Lung (tissue), 12 donors: Measurements from ENCODE around the gene IGSF1. TPM values are rescaled to one million over a fixed set of nuclear protein-coding genes. Genes with fewer than 3 reads are reported as not detected.
A peak's percentile ranks its signal among the peaks of the same experiment; 100 is the strongest.

Experiments used
- ATAC-seq: fragments of 200-7000 bp; cut with Tn5 transposase; one replicate; pipeline ENCODE4 v1.9.1; 2020; ENCODE audit warnings: moderate number of reproducible peaks; ENCODE audit not compliant: insufficient read depth, low FRiP score
- DNase-seq, 3 donors: peaks; one replicate each; pipeline ENCODE4 v3.0.0-alpha.2; 2013 to 2017
- H3K27ac ChIP-seq, 2 donors: one replicate each; pipeline ENCODE4 v1.5.1; 2013; ENCODE audit warnings: mild to moderate bottlenecking in 2 of 2, moderate library complexity in 2 of 2, control low read depth in 1 of 2, inconsistent platforms in 1 of 2, low read depth in 1 of 2, low read length in 1 of 2
- H3K27me3 ChIP-seq, 3 donors: one replicate each; pipeline ENCODE4 v1.5.1; 2013; ENCODE audit warnings: low read length in 2 of 3; ENCODE audit not compliant: control insufficient read depth in 3 of 3, insufficient read depth in 3 of 3
- H3K36me3 ChIP-seq, 4 donors: one replicate each; pipeline ENCODE4 v1.5.1; 2013; ENCODE audit warnings: low read length in 4 of 4, mild to moderate bottlenecking in 1 of 4, moderate library complexity in 1 of 4; ENCODE audit not compliant: control insufficient read depth in 4 of 4, insufficient read depth in 4 of 4
- H3K4me1 ChIP-seq, 5 donors: one replicate each; pipeline ENCODE4 v1.5.1; 2013; ENCODE audit warnings: low read length in 5 of 5, mild to moderate bottlenecking in 2 of 5, moderate library complexity in 1 of 5; ENCODE audit not compliant: control insufficient read depth in 5 of 5, insufficient read depth in 5 of 5
- H3K4me3 ChIP-seq: one replicate; pipeline ENCODE4 v1.5.1; 2013; ENCODE audit warnings: mild to moderate bottlenecking, control low read depth, moderate library complexity
- H3K9ac ChIP-seq, 2 donors: one replicate each; pipeline ENCODE4 v1.5.1; 2013; ENCODE audit warnings: low read length in 2 of 2, control low read depth in 1 of 2; ENCODE audit not compliant: insufficient read depth in 1 of 2
- H3K9me3 ChIP-seq, 4 donors: one replicate each; pipeline ENCODE4 v1.5.1; 2013; ENCODE audit warnings: low read length in 3 of 4, mild to moderate bottlenecking in 1 of 4, moderate library complexity in 1 of 4; ENCODE audit not compliant: control insufficient read depth in 4 of 4, insufficient read depth in 3 of 4
- WGBS, 2 donors: extraction: QIAGEN DNeasy Blood & Tissue Kit; methylation state at CpG; one replicate each; pipeline ENCODE4 v1.1.7; 2013; 5-methylcytosine and 5-hydroxymethylcytosine counted together
- polyA plus RNA-seq, 2 donors: library from polyadenylated mRNA; stranded (reverse); fragments of 200-250 nt; gene quantifications; one replicate each; pipeline ENCODE4 v1.2.1, GENCODE V29; 2013
- total RNA-seq, 2 donors: library from RNA; depleted of rRNA in 1 of 2; stranded (reverse); fragments of >200 nt in 1 of 2; gene quantifications; one replicate each; pipeline ENCODE4 v1.2.1, GENCODE V29; 2014 to 2021
- TF ChIP-seq, protein P1 (sequence below): IDR thresholded peaks from 2 replicates; pipeline ENCODE4 v1.5.1; 2012; ENCODE audit warnings: mild to moderate bottlenecking; ENCODE audit errors: control extremely low read depth, extremely low read depth
- donor health status: control.
- donor health status: control.
- donor health status: Bipolar disorder and iron deficiency.
- donor health status: healthy.
- donor health status: DM: yes; HTN: yes; CAD: no.

The IGSF1 gene
- total and polyA plus RNA-seq, 4 donors = 0.05 to 6.0 (median 0.06) TPM

DNA sequence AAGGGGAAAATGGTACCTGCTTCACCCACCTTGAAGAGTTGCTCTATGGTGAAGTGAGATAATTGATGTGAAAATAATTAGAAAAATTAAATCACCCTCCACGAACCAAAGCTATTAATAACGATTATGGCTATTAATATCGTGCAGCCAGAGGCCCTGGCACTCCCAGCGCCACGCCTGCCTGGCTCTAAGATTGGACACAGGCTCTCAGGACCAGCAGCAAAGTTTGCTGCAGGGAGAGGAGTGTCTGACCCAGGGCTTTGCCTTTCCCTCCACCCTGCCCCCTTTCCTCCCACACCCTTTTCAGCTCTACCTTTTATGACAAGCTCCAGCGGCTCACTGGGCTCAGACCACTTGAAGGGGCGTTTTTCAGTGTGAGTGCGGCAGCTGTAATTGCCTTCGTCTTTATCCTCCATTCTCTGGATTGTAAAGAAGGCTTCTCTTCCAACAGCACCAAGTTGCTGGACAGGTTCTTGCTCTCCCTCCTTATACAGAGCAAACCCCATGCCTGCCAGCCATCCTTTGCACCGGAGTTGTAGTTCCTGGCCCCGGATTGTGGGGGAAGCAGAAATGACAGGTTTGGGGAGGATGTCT, 11.5 kb downstream of the IGSF1 start:
- 41 to 51% methylated on average over 11 of the region's 11 CpGs for WGBS, 2 donors
- Histone ChIP-seq H3K9ac (no peak overlapping the region), H3K27me3 (peaks cover 0 to 32% (median 7%) of the 10 kb centered on the region in 3 donors), H3K4me1 (no peaks in the 10 kb centered on the region), H3K27ac (no peak overlapping the region), H3K9me3 (peaks cover 0 to 2% (median 0%) of the 10 kb centered on the region in 4 donors), H3K36me3 (no peaks in the 10 kb centered on the region), H3K4me3 (no peak overlapping the region)
- DNase-seq = peak in 1 of 3 donors; percentile 24
- ATAC-seq = no peak
- TF ChIP-seq, protein P1, sequence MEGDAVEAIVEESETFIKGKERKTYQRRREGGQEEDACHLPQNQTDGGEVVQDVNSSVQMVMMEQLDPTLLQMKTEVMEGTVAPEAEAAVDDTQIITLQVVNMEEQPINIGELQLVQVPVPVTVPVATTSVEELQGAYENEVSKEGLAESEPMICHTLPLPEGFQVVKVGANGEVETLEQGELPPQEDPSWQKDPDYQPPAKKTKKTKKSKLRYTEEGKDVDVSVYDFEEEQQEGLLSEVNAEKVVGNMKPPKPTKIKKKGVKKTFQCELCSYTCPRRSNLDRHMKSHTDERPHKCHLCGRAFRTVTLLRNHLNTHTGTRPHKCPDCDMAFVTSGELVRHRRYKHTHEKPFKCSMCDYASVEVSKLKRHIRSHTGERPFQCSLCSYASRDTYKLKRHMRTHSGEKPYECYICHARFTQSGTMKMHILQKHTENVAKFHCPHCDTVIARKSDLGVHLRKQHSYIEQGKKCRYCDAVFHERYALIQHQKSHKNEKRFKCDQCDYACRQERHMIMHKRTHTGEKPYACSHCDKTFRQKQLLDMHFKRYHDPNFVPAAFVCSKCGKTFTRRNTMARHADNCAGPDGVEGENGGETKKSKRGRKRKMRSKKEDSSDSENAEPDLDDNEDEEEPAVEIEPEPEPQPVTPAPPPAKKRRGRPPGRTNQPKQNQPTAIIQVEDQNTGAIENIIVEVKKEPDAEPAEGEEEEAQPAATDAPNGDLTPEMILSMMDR = no peak

DNA sequence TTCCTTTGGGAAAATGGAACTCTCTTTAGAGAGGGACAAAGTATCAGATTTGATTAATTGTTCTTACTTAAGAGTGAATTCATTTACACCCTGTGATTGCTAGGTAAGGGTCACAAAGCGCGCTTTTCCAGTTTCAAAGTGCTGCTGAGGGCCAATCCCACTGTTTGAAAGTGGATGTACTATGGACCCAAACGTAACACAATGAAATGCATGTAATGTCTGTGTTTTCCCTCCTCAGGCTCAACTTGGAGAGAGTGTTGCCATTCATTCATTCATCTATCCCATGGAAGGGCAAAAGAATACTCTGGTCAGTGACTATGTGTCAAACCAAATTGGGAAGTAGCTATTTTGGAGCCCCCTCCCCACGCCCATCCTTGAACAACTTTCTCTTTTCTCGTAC, 16.1 kb downstream of the IGSF1 start:
- ATAC-seq (no peak), DNase-seq (no peak)
- Histone ChIP-seq H3K4me1 (no peaks in the 10 kb centered on the region), H3K36me3 (no peaks in the 10 kb centered on the region), H3K4me3 (no peak overlapping the region), H3K9ac (no peak overlapping the region), H3K9me3 (no peaks in the 10 kb centered on the region), H3K27me3 (peaks cover 0 to 38% (median 8%) of the 10 kb centered on the region in 3 donors), H3K27ac (no peak overlapping the region)
- TF ChIP-seq, protein P1 = no peak
- WGBS, 2 donors = 88 to 91% methylated on average over 5 of the region's 5 CpGs

DNA sequence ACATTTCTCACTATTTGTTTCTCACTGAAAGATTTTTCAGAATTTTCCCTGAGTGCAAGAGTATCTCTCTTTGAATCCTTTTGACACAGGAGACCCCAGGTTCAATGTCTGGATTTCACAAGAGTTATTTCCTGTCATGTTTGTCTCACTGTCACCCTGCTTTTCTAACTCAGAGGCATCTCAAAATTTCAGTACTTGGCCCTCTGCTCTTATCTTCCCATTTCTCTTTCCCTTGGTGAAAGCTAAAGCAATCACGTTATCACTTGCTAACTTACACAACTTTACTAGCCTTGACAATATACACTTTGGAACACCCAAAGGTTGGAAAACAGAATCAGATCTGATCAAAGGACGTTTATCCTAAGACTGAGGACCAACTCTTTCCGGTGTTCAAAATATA, 17.3 kb downstream of the IGSF1 start:
- no peaks in the 10 kb centered on the region for H3K4me1 ChIP-seq
- H3K4me3 ChIP-seq = no peak overlapping the region
- ATAC-seq (no peak), DNase-seq (no peak)
- H3K9me3 ChIP-seq = no peaks in the 10 kb centered on the region
- no peak overlapping the region for H3K27ac ChIP-seq
- H3K9ac ChIP-seq = no peak overlapping the region
- peaks cover 0 to 43% (median 8%) of the 10 kb centered on the region in 3 donors for H3K27me3 ChIP-seq
- no peaks in the 10 kb centered on the region for H3K36me3 ChIP-seq
- TF ChIP-seq, protein P1 = no peak
- 39 to 55% methylated on average over 3 of the region's 3 CpGs for WGBS, 2 donors

DNA sequence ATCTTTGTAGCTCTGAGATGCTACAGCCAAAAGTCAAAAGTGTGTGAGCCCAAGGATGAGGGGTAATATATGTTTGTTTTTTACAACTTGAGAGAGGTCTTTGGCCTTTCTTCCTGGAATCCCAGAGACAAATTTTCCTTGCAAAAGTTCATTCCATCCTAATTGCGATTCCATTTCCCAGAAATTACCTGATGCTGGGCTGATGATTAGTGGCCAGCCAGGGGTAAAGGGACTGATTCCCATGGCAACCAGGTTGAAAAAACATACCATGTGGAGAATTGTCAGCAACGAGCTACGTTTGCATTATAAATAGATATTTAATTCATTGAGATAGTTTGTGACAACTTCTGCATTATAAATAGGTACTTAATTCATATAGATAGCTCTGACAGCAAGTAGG, 17.8 kb downstream of the IGSF1 start:
- DNase-seq = no peak
- WGBS, 2 donors = 26 to 51% methylated on average over 3 of the region's 3 CpGs
- Histone ChIP-seq H3K27ac (no peak overlapping the region), H3K4me1 (no peaks in the 10 kb centered on the region), H3K9ac (no peak overlapping the region), H3K4me3 (no peak overlapping the region), H3K9me3 (no peaks in the 10 kb centered on the region), H3K27me3 (peaks cover 0 to 48% (median 11%) of the 10 kb centered on the region in 3 donors), H3K36me3 (no peaks in the 10 kb centered on the region)
- TF ChIP-seq, protein P1 = no peak
- ATAC-seq = no peak
